ENCODE results near the gene FKBP2.

- TF ChIP-seq SP1 (CRISPR knock-in tag; conservative IDR thresholded peaks at IDR 0.05) (no peak), ZNF317 (CRISPR knock-in tag; IDR thresholded peaks at IDR 0.05; ENCODE audit: borderline replicate concordance, low read depth) (no peak), CTCF (IDR thresholded peaks at IDR 0.05) (no peak)
Observed at GRCh38 chr11:64243236-64243854, 2.5 kb downstream of the FKBP2 start.

All from WTC11 (cell line).